GM21515 (cell line): ENCODE data around the gene TBC1D13.

ENCODE experiments used
- ATAC-seq: cut with Tn5 transposase; IDR thresholded peaks from one replicate; pipeline ENCODE4 v1.9.1; 2021; ENCODE audit not compliant: unreplicated experiment

The TBC1D13 gene

GRCh38 chr9:128820665-128821583, 33.9 kb downstream of the TBC1D13 start:
- ATAC-seq, result no peak

- ATAC-seq, result no peak
These were observed 34.7 kb downstream of the TBC1D13 start for GRCh38 chr9:128821584-128822406.

GRCh38 chr9:128822407-128823042, 35.5 kb downstream of the TBC1D13 start:
- ATAC-seq, result no peak

- no peak for ATAC-seq
These were observed 36.4 kb downstream of the TBC1D13 start for GRCh38 chr9:128823362-128823902.

GRCh38 chr9:128823903-128824406, 36.9 kb downstream of the TBC1D13 start:
- ATAC-seq, result no peak

GRCh38 chr9:128824911-128825310, 37.9 kb downstream of the TBC1D13 start:
- ATAC-seq, result no peak

GRCh38 chr9:128825923-128826700, 39.1 kb downstream of the TBC1D13 start:
- ATAC-seq, result no peak

GRCh38 chr9:128828267-128828666, 41.2 kb downstream of the TBC1D13 start:
- no peak for ATAC-seq

- peak; percentile 9 for ATAC-seq
These were observed 41.8 kb downstream of the TBC1D13 start for GRCh38 chr9:128828719-128829452.

GRCh38 chr9:128829477-128830251, 42.6 kb downstream of the TBC1D13 start, which contains the start of gene SPOUT1:
TSS of gene SPOUT1 (minus strand) at chr9:128829794. CDS start at chr9:128829780, 14 bp downstream.
- ATAC-seq, result peak; percentile 94

- no peak for ATAC-seq
These were observed 46.6 kb downstream of the TBC1D13 start for GRCh38 chr9:128833696-128834095.

- ATAC-seq, result no peak
These were observed 48.5 kb downstream of the TBC1D13 start for GRCh38 chr9:128835246-128836210.

- ATAC-seq, result no peak
These were observed 49.6 kb downstream of the TBC1D13 start for GRCh38 chr9:128836509-128837145.

- ATAC-seq, result no peak
These were observed 51.3 kb downstream of the TBC1D13 start for GRCh38 chr9:128838338-128838737.

GRCh38 chr9:128840524-128840923, 53.5 kb downstream of the TBC1D13 start:
- no peak for ATAC-seq

GRCh38 chr9:128841694-128842492, 54.8 kb downstream of the TBC1D13 start:
- ATAC-seq, result no peak
